ENCODE measurements around the gene GEMIN4. TPM values are rescaled to one million over a fixed set of nuclear protein-coding genes. Genes with fewer than 3 reads are reported as not detected.

GEMIN4 gene
- total and polyA plus RNA-seq, 2 experiments from 2014 or later, result 14.1 to 45.0 TPM

- no peak; the same call in 2 of the 3 replicates for ATAC-seq
- Mint-ChIP-seq H3K4me1 (no peaks in the 10 kb centered on the region; the same call in 2 of the 3 replicates), H3K4me3 (no peak overlapping the region; the same call in 2 of the 3 replicates), H3K27me3 (ENCODE audit: insufficient read depth, low read depth, poor library complexity) (peaks cover 7% of the 10 kb centered on the region), H3K27ac (peak overlapping the region; percentile 28; the same call in 1 of the 2 replicates), H3K36me3 (ENCODE audit: low read depth) (peaks cover 88% of the 10 kb centered on the region), H3K9me3 (no peaks in the 10 kb centered on the region; the same call in 1 of the 3 replicates)
- H3K79me2 ChIP-seq (replicated peaks; ENCODE audit: insufficient read depth), result peaks cover 4% of the 10 kb centered on the region; the same call in 1 of the 2 replicates
- peaks cover 40% of the 10 kb centered on the region for H3K36me3 ChIP-seq (ENCODE audit: insufficient read depth)
- H3K4me2 ChIP-seq, result no peak overlapping the region
- no peaks in the 10 kb centered on the region for H3K27me3 ChIP-seq (ENCODE audit: insufficient read depth)
- no peak overlapping the region for H2AFZ ChIP-seq
- no peak for DNase-seq (ENCODE audit: low spot score)
- no peak overlapping the region for H3K27ac ChIP-seq (ENCODE audit: low read depth)
- H3K4me3 ChIP-seq, result no peak overlapping the region
- H3K4me1 ChIP-seq (ENCODE audit: insufficient read depth), result no peaks in the 10 kb centered on the region
- no peaks in the 10 kb centered on the region for H3K9me2 ChIP-seq (ENCODE audit: insufficient read depth)
- H4K20me1 ChIP-seq (replicated peaks; ENCODE audit: insufficient read depth), result peaks cover 8% of the 10 kb centered on the region
- TF ChIP-seq EZH2phosphoT487 (IDR thresholded peaks at IDR 0.05; ENCODE audit: unreplicated experiment) (no peak), CTCF (conservative IDR thresholded peaks at IDR 0.05; ENCODE audit: low read depth in 2 of 2) (no peak), NANOG (IDR thresholded peaks at IDR 0.05; ENCODE audit: borderline replicate concordance) (no peak), EZH2 (IDR thresholded peaks at IDR 0.05; ENCODE audit: low read depth, unreplicated experiment) (no peak), ZNF114 (CRISPR knock-in tag; IDR thresholded peaks at IDR 0.05) (no peak), JUNB (IDR thresholded peaks at IDR 0.05; ENCODE audit: unreplicated experiment) (no peak), ETS1 (IDR thresholded peaks at IDR 0.05) (no peak), ZNF331 (CRISPR knock-in tag; IDR thresholded peaks at IDR 0.05; ENCODE audit: low read depth) (no peak), ZNF462 (CRISPR knock-in tag; IDR thresholded peaks at IDR 0.05) (no peak), STAT1 (IDR thresholded peaks at IDR 0.05; ENCODE audit: unreplicated experiment) (no peak), REST (IDR thresholded peaks at IDR 0.05; ENCODE audit: unreplicated experiment) (no peak), CREB1 (CRISPR knock-in tag; IDR thresholded peaks at IDR 0.05; ENCODE audit: low read depth) (no peak), POLR2AphosphoS5 (IDR thresholded peaks at IDR 0.05; ENCODE audit: low read depth) (no peak; the same call in 1 of the 2 replicates)
- 0 out of 2 replicates have a peak, but pooled peaks cover 22% of the 10 kb centered on the region for H3F3A ChIP-seq (replicated peaks; ENCODE audit: low read depth)
These were observed 9.8 kb downstream of the GEMIN4 start for GRCh38 chr17:742147-742793.
